H1 (cell line): Measurements from ENCODE around the gene PTPA. TPM values are rescaled to one million over a fixed set of nuclear protein-coding genes. Genes with fewer than 3 reads are reported as not detected.

Experiments used
- CTCF ChIA-PET: fragments of 300-600 bp; sonication (Branson Sonifier 250); formaldehyde crosslinking; loops from one replicate; lab custom pipeline; 2021; ENCODE audit not compliant: partially characterized antibody; lab: Charles Lee
- POLR2A ChIA-PET: fragments of 300-600 bp; sonication (Branson Sonifier 250); formaldehyde crosslinking; loops from one replicate; lab custom pipeline; 2021; ENCODE audit warnings: inconsistent platforms; ENCODE audit not compliant: partially characterized antibody; lab: Charles Lee
- DNase-seq, 2 experiments: peaks; one replicate each; pipeline versions ENCODE4 v3.0.0 to v3.0.0-alpha.2; 2010 to 2022; ENCODE audit warnings: low spot score in 2 of 2, low read depth in 1 of 2, mixed read lengths in 1 of 2
- FAIRE-seq: peaks from 2 replicates; lab custom pipeline; 2011; peaks lifted over from hg19 to GRCh38; lab: Jason Lieb, UNC
- H2AFZ ChIP-seq: 2 replicates; pipeline ENCODE4 v1.8.1; 2012; ENCODE audit warnings: low read length, inconsistent platforms
- H2AK5ac ChIP-seq: 2 replicates; pipeline ENCODE4 v1.6.1; 2013; ENCODE audit warnings: low read depth, low read length
- H2BK120ac ChIP-seq: replicated peaks from 2 replicates; pipeline ENCODE3; 2013; ENCODE audit warnings: low read depth, low read length, inconsistent platforms
- H2BK12ac ChIP-seq: 2 replicates; pipeline ENCODE4 v1.6.1; 2013; ENCODE audit warnings: low read depth, low read length
- H2BK15ac ChIP-seq: 2 replicates; pipeline ENCODE4 v1.6.1; 2013; ENCODE audit warnings: low read length
- H2BK20ac ChIP-seq: 2 replicates; pipeline ENCODE4 v1.6.1; 2013; ENCODE audit warnings: low read length
- H2BK5ac ChIP-seq: 2 replicates; pipeline ENCODE4 v1.6.1; 2013; ENCODE audit warnings: low read depth, low read length
- H3K14ac ChIP-seq: 2 replicates; pipeline ENCODE4 v1.6.1; 2013; ENCODE audit warnings: inconsistent platforms; ENCODE audit not compliant: insufficient read length
- H3K18ac ChIP-seq: 2 replicates; pipeline ENCODE4 v1.6.1; 2013; ENCODE audit warnings: low read length; ENCODE audit errors: extremely low read depth
- H3K23ac ChIP-seq: 2 replicates; pipeline ENCODE4 v1.6.1; 2013; ENCODE audit warnings: inconsistent platforms; ENCODE audit not compliant: insufficient read length
- H3K23me2 ChIP-seq: 2 replicates; pipeline ENCODE4 v1.6.1; 2013; ENCODE audit warnings: low read depth, low read length
- H3K27ac ChIP-seq: 2 replicates; pipeline ENCODE4 v1.6.1; 2011; ENCODE audit warnings: low read depth, low read length, inconsistent platforms
- H3K27me3 ChIP-seq, 4 experiments: replicated peaks in 1 of 4; 1 replicate in 1 of 4; 2 replicates in 3 of 4; pipeline versions ENCODE4 v1.6.1 to v1.8.1; 2011 to 2013; ENCODE audit warnings: low read length in 3 of 4, mild to moderate bottlenecking in 3 of 4, inconsistent platforms in 2 of 4, mixed read lengths in 2 of 4, moderate library complexity in 1 of 4; ENCODE audit not compliant: control insufficient read depth in 3 of 4, insufficient read depth in 3 of 4; ENCODE audit errors: extremely low read depth in 1 of 4
- H3K36me3 ChIP-seq, 4 experiments: 2 replicates each; pipeline versions ENCODE4 v1.6.1 to v1.8.1; 2011 to 2013; ENCODE audit warnings: mild to moderate bottlenecking in 4 of 4, low read length in 3 of 4, moderate library complexity in 2 of 4, control low read depth in 1 of 4, inconsistent platforms in 1 of 4; ENCODE audit not compliant: insufficient read depth in 4 of 4, control insufficient read depth in 2 of 4
- H3K4ac ChIP-seq: replicated peaks from 2 replicates; pipeline ENCODE3; 2013; ENCODE audit warnings: low read length, low read depth, mixed read lengths, inconsistent platforms; ENCODE audit not compliant: insufficient read length
- H3K4me1 ChIP-seq, 4 experiments: replicated peaks in 1 of 4; 1 replicate in 1 of 4; 2 replicates in 3 of 4; pipeline versions ENCODE4 v1.6.1 to v1.8.1; 2011 to 2013; ENCODE audit warnings: low read length in 3 of 4, inconsistent platforms in 2 of 4, mixed read lengths in 1 of 4; ENCODE audit not compliant: insufficient read depth in 4 of 4, control insufficient read depth in 3 of 4
- H3K4me2 ChIP-seq, 2 experiments: 2 replicates each; pipeline versions ENCODE4 v1.6.1 to v1.8.1; 2011 to 2013; ENCODE audit warnings: low read depth in 2 of 2, low read length in 2 of 2, control low read depth in 1 of 2, inconsistent platforms in 1 of 2, mild to moderate bottlenecking in 1 of 2; ENCODE audit not compliant: insufficient read depth in 1 of 2
- H3K4me3 ChIP-seq, 4 experiments: fragments of 200-600, 300-600 bp in 1 of 4; sonication (generic), shearing (Covaris generic), sonication (Bioruptor Twin) in 1 of 4; 2 replicates each; pipeline versions ENCODE4 v1.5.1 to v1.8.1; 2011 to 2016; ENCODE audit warnings: low read length in 4 of 4, low read depth in 3 of 4, control low read depth in 2 of 4, inconsistent platforms in 2 of 4, mild to moderate bottlenecking in 2 of 4, mixed read lengths in 1 of 4, moderate library complexity in 1 of 4; ENCODE audit not compliant: insufficient read depth in 2 of 4; ENCODE audit errors: extremely low read depth in 1 of 4
- H3K56ac ChIP-seq: replicated peaks from 2 replicates; pipeline ENCODE3; 2013; ENCODE audit warnings: low read depth, mild to moderate bottlenecking, mixed read lengths, low read length, inconsistent platforms; ENCODE audit not compliant: insufficient read length
- H3K79me1 ChIP-seq: 2 replicates; pipeline ENCODE4 v1.6.1; 2013; ENCODE audit warnings: low read depth, low read length, control low read depth
- H3K79me2 ChIP-seq, 2 experiments: 2 replicates each; pipeline versions ENCODE4 v1.6.1 to v1.8.1; 2012 to 2013; ENCODE audit warnings: low read length in 2 of 2, mild to moderate bottlenecking in 2 of 2, inconsistent platforms in 1 of 2; ENCODE audit not compliant: insufficient read depth in 2 of 2, control insufficient read depth in 1 of 2
- H3K9ac ChIP-seq, 4 experiments: replicated peaks in 1 of 4; 1 replicate in 1 of 4; 2 replicates in 3 of 4; pipeline versions ENCODE4 v1.6.1 to v1.8.1; 2011 to 2013; ENCODE audit warnings: low read depth in 3 of 4, low read length in 3 of 4, control low read depth in 2 of 4, mild to moderate bottlenecking in 2 of 4, moderate library complexity in 2 of 4, inconsistent platforms in 1 of 4; ENCODE audit errors: extremely low read depth in 1 of 4
- H3K9me3 ChIP-seq, 2 experiments: 2 replicates each; pipeline versions ENCODE4 v1.6.1 to v1.8.1; 2012 to 2013; ENCODE audit warnings: mild to moderate bottlenecking in 2 of 2, moderate library complexity in 2 of 2, control low read depth in 1 of 2, inconsistent platforms in 1 of 2, low read depth in 1 of 2, low read length in 1 of 2, mixed read lengths in 1 of 2; ENCODE audit not compliant: insufficient read depth in 2 of 2
- H4K20me1 ChIP-seq, 2 experiments: replicated peaks in 1 of 2; 2 replicates each; pipeline versions ENCODE3 to v1.8.1; 2011 to 2013; ENCODE audit warnings: inconsistent platforms in 2 of 2, low read length in 2 of 2, mild to moderate bottlenecking in 1 of 2; ENCODE audit not compliant: insufficient read depth in 2 of 2, control insufficient read depth in 1 of 2
- H4K5ac ChIP-seq: 2 replicates; pipeline ENCODE4 v1.6.1; 2013; ENCODE audit warnings: low read length, low read depth, mixed read lengths, inconsistent platforms; ENCODE audit not compliant: insufficient read length
- H4K8ac ChIP-seq: 2 replicates; pipeline ENCODE4 v1.8.0; 2013; ENCODE audit warnings: mild to moderate bottlenecking, moderate library complexity, low read length, inconsistent platforms; ENCODE audit not compliant: insufficient read depth; ENCODE audit errors: extremely low read depth
- H4K91ac ChIP-seq: replicated peaks from 2 replicates; pipeline ENCODE3; 2013; ENCODE audit warnings: low read length, mixed read lengths, inconsistent platforms; ENCODE audit not compliant: insufficient read length
- ATF2 ChIP-seq: IDR thresholded peaks from 2 replicates; pipeline ENCODE4 v1.6.1; 2012; ENCODE audit warnings: low read length, inconsistent platforms
- BACH1 ChIP-seq: IDR thresholded peaks from 2 replicates; pipeline ENCODE4 v1.6.1; 2012; ENCODE audit warnings: low read length, improper control_type of control experiment
- CREB1 ChIP-seq: IDR thresholded peaks from 2 replicates; pipeline ENCODE4 v1.6.1; 2012; ENCODE audit warnings: inconsistent platforms
- CTBP2 ChIP-seq: IDR thresholded peaks from 2 replicates; pipeline ENCODE4 v1.7.0; 2011; ENCODE audit warnings: borderline replicate concordance, mild to moderate bottlenecking, moderate library complexity, mixed read lengths, low read length; ENCODE audit not compliant: insufficient read depth, insufficient read length
- FOSL1 ChIP-seq: IDR thresholded peaks from 2 replicates; pipeline ENCODE4 v1.6.1; 2011; ENCODE audit warnings: mild to moderate bottlenecking, low read depth, low read length, moderate library complexity; ENCODE audit not compliant: insufficient read depth
- JUND ChIP-seq: IDR thresholded peaks from 2 replicates; pipeline ENCODE4 v1.6.1; 2011; ENCODE audit warnings: mild to moderate bottlenecking, improper control_type of control experiment, low read length
- RBBP5 ChIP-seq: IDR thresholded peaks from 2 replicates; pipeline ENCODE4 v1.7.1; 2012; ENCODE audit warnings: low read depth, mild to moderate bottlenecking, inconsistent platforms, low read length, moderate library complexity, borderline replicate concordance
- SIN3A ChIP-seq, 2 experiments: IDR thresholded peaks in 1 of 2; conservative IDR thresholded peaks in 1 of 2; 2 replicates each; pipeline ENCODE4 v1.6.1; 2011 to 2012; ENCODE audit warnings: low read length in 2 of 2, improper control_type of control experiment in 1 of 2, low read depth in 1 of 2, mild to moderate bottlenecking in 1 of 2
- TAF7 ChIP-seq: optimal IDR thresholded peaks from 2 replicates; pipeline ENCODE3; 2011; ENCODE audit warnings: low read depth, mild to moderate bottlenecking, inconsistent platforms, low read length, moderate library complexity, borderline replicate concordance
- WGBS, 2 experiments: shearing (Covaris generic) in 1 of 2; methylation state at CpG; one replicate each; pipeline versions ENCODE4 v1.1.6 to v1.1.7; 2013 to 2015; ENCODE audit warnings: low lambda C conversion rate in 2 of 2, mixed read lengths in 2 of 2, inconsistent platforms in 1 of 2, low coverage in 1 of 2, missing lambda C conversion rate in 1 of 2; ENCODE audit not compliant: insufficient replicate concordance in 2 of 2, insufficient coverage in 1 of 2, insufficient read length in 1 of 2; ENCODE audit errors: extremely low coverage in 1 of 2, missing lambda C conversion rate in 1 of 2; 5-methylcytosine and 5-hydroxymethylcytosine counted together
- polyA plus RNA-seq, 7 experiments: library from polyadenylated mRNA; depleted of rRNA in 3 of 7; stranded (reverse) in 5 of 7; unstranded in 2 of 7; fragments of >200 nt in 5 of 7; fragments of 200-250 nt in 2 of 7; gene quantifications; 1 replicate in 5 of 7; 2 replicates in 1 of 7; 4 replicates in 1 of 7; pipeline versions ENCODE4 v1.2.1 to v1.2.3, GENCODE V29; 2011 to 2013; ENCODE audit warnings: missing spikeins in 2 of 7, mixed read lengths in 2 of 7
- total RNA-seq: library from RNA; stranded (reverse); fragmentation: NEBNext Ultra II Directional; extraction: Animal tissue kit (Norgen Biotek cat#: 25700); gene quantifications from 2 replicates; pipeline ENCODE4 v1.2.1, GENCODE V29; 2021
- TF ChIP-seq, protein P1 (sequence below): IDR thresholded peaks from 2 replicates; pipeline ENCODE4 v1.6.1; 2011; ENCODE audit warnings: low read depth, mild to moderate bottlenecking, low read length; ENCODE audit not compliant: insufficient read depth

Gene PTPA
- total and polyA plus RNA-seq, 2 of the 8 experiments (the other 6 are each of a cell fraction or from before 2014, with no cell fraction given) = 114 to 145 TPM

DNA sequence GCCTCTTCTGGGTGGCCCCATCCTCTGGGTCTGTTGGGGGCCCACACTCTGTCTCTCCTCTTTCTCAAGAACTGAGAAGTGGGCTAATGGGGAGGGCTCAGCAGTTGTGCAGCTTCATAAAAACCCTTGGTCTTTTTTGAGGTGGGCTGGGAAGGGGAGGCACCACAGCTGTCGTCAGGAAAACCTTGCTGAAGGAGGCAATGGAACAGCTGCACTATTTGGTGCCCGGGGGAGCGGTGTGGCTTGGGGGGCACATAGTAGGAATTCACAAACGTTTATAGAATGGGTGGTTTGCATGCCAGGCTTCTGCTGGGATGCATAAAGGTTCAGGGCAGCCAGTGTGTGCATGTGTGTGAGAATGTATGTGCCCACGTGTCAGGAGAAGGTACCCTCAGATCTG lies 70.0 kb downstream of the PTPA start:
- Histone ChIP-seq H3K14ac (no peak overlapping the region), H2BK12ac (no peak overlapping the region), H3K9ac (no peak overlapping the region), H4K91ac (no peak overlapping the region), H2BK20ac (no peak overlapping the region), H3K27ac (no peak overlapping the region), H4K20me1 (peaks cover 5 to 12% of the 10 kb centered on the region in 2 experiments), H3K27me3 (peaks cover 44 to 74% (median 72%) of the 10 kb centered on the region in 4 experiments), H3K4me3 (no peak overlapping the region), H3K79me2 (no peaks in the 10 kb centered on the region), H4K8ac (no peak overlapping the region), H2BK5ac (no peak overlapping the region), H3K79me1 (no peaks in the 10 kb centered on the region), H4K5ac (no peak overlapping the region), H3K4ac (no peak overlapping the region), H3K23me2 (peaks cover 18% of the 10 kb centered on the region), H2BK120ac (no peak overlapping the region), H3K4me1 (peaks cover 0 to 14% (median 10%) of the 10 kb centered on the region in 4 experiments; a peak in 6 of 7 replicates), H3K4me2 (no peak overlapping the region), H3K18ac (no peak overlapping the region), H3K56ac (no peak overlapping the region), H3K23ac (no peak overlapping the region), H3K36me3 (no peaks in the 10 kb centered on the region), H2AK5ac (no peak overlapping the region), H3K9me3 (no peaks in the 10 kb centered on the region; a peak in 1 of 4 replicates), H2AFZ (no peak overlapping the region), H2BK15ac (no peak overlapping the region)
- DNase-seq = no peak
- FAIRE-seq = no peak
- 75% methylated on average over 5 of the region's 5 CpGs; no CpG with 5 or more reads in 1 of the 2 experiments for WGBS, 2 experiments
- CTCF ChIA-PET = interaction anchor here (0.6 to 27.8 kb wide), 10 partner anchors 9 to 439 kb away, joined by 3 to 831 read pairs (median 4); partner anchors contain the start of gene C9orf50
- POLR2A ChIA-PET = interaction anchor here (1.0 to 1.5 kb wide), 5 partner anchors 41 to 426 kb away, joined by 3 to 4 read pairs (median 3); no protein-coding TSS in a partner anchor
- TF ChIP-seq SIN3A (conservative IDR thresholded peaks at IDR 0.05 in 1 of 2, IDR thresholded peaks at IDR 0.05 in 1 of 2; ENCODE audit: low read depth in 1 of 2, low read length in 2 of 2) (no peak), TAF7 (no peak), JUND (no peak), FOSL1 (no peak), RBBP5 (no peak), CTBP2 (no peak), CREB1 (no peak), BACH1 (no peak), ATF2 (no peak)
- TF ChIP-seq, protein P1, sequence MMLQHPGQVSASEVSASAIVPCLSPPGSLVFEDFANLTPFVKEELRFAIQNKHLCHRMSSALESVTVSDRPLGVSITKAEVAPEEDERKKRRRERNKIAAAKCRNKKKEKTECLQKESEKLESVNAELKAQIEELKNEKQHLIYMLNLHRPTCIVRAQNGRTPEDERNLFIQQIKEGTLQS = no peak
